CD4-positive, alpha-beta T cell treated with Interleukin-4 for 1 hour (primary cell): Measurements from ENCODE around the gene TEX52.
"Not testable (repeated sequence)": the region's sequence is repeated elsewhere in the genome, so short reads cannot be mapped to it uniquely, and the experiment has no call there.

ENCODE experiments used
- DNase-seq, 2 donors: peaks; one replicate each; pipeline ENCODE4 v3.0.0-alpha.2; 2020 to 2022

TEX52 gene

GRCh38 chr12:2857021-2857431, at the start of gene TEX52:
Gene TEX52, minus strand, starts transcription at chr12:2857039. Its CDS starts 13 bp downstream, at chr12:2857026.
- DNase-seq: no peak

DNA sequence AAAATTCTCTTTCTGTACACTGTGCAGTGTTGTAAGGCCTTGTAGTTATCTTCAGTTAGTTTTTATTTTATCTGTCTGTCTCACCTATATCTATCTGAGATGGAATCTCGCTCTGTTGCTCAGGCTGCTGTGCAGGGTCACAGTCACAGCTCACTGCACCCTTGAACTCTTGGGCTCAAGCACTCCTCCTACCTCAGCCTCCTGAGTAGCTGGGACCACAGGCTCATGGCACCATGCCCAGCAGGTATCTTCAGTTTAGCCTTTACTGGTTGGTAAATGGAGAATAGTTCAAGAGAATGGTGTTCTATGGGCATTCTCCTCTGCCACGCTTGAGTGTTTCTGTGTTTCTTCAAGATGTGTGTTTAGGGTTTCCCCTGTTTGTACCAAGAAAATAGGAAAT, 47.4 kb upstream of the TEX52 start:
- no peak for DNase-seq

DNA sequence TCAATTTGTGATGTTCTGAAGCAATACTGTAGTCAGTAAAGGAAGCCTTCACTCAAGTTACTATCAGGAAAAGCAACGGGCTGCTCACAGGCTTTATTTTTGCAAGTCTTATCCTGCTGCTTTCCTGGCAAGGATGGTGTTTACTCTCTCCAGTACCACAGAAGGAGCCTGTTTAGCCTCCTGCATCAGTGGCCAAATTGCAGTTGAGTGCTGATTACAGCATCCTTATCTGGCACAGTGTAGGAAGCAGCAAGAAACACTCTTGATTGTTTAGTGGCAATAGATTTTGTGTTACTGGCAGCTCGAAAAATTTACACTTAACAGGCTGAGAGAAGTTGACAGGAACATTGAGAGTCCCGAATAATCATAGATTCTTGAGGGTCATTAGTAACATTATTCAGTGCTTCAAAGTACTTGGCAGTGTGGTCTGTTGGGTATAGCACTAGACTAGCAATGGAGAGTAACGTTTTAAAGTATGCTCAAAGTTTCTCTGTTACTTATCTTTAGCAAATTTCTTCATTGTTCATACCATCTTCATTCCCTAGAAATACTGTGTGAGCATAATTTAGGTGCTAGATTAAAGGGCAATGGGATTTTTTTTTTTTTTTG, 45.5 kb upstream of the TEX52 start:
- DNase-seq: no peak

DNA sequence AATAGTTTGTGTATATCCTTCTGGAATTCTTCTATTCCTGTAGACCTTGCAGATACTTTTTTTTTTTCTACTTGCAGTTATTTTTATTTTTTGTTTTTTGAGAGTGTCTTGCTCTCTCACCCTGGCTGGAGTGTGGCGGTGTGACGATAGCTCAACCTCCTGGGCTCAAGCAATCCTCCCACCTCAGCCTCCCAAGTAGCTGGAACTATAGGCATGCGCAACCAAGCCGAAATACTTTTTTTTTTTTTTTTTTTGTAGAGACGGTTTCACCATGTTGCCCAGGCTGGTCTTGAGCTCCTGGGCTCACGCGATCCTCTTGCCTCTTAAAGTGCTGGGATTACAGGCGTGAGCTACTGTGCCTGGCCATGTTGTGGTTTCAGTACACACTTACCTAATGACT, 43.8 kb upstream of the TEX52 start:
- no peak for DNase-seq

DNA sequence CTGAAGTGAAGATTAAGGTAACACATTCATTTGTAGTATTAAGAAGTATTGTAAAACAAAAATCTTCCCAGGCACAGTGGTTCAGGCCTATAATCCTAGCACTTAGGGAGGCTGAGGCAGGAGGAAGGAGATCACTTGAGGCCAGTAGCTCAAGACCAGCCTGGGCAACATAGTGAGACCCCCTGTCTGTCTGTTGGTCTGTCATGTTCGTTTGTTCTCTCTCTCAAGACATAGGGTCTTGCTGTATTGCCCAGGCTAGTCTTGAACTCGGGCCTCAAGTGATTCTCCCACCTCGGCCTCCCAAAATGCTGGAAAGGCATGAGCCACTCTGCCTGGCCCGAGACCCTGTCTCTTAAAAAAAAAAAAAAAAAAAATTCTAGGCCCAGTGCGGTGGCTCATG, 40.6 kb upstream of the TEX52 start:
- DNase-seq: no peak

DNA sequence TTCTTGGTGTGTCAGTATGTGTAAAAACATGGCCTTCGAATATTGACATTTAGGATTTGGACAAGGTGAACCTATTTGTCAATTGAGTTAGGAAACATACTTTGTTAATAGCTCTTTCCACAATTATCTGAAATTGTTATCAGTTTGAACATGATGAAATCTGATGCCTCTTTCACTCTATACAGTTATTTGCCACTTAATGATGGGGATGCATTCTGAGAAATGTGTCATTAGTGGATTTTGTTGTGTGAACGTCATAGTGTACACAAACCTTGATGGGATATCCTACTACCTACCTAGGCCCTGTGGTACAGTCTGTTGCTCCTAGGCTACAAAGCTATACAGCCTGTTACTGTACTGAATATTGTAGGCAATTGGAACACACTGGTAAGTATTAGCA, 38.7 kb upstream of the TEX52 start:
- no peak for DNase-seq

DNA sequence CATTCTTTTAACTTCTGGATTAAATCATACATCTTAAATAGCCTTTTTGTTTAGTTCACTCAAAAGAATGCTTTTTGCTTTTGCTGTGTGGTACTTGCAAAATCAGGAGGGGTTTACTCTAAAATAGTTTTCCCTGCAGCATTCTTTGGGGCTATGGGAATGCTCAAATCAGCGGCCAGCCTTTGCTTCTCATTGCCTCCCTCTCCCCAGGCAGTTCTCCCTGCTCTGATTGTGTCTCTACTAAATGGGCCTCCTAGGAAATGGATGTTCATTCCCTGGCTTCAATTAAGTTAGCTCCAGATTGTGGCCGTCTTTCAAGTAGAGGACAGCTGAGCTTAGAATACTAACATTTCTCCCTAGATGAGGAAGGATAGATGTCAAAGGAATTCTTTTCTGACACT, 38.2 kb upstream of the TEX52 start:
- no peak for DNase-seq

DNA sequence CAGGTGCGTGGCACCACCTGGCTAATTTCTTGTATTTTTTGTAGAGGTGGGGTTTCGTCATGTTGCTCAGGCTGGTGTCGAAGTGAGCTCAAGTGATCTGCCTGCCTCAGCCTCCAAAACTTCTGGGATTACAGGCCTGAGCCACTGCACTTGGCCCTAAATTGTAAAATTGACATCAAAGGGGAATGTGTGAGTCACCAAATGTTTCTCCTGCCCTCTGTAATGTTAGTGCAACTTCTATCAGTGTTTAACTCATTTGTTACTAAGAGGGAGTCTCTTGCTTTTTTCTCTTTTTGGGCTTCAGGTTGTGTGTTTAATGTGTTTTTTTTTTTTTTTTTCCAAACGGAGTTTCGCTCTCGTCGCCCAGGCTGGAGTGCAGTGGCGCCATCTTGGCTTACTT, 36.2 kb upstream of the TEX52 start:
- no peak for DNase-seq

GRCh38 chr12:2892246-2892645, 35.4 kb upstream of the TEX52 start:
- DNase-seq: no peak

- DNase-seq: peak in 1 of 2 donors; percentile 12
Observed at GRCh38 chr12:2891240-2892053, 34.6 kb upstream of the TEX52 start.

GRCh38 chr12:2890388-2891239, 33.8 kb upstream of the TEX52 start, which contains the start of gene TULP3:
Gene TULP3, plus strand, starts transcription at chr12:2890891. Its CDS starts 57 bp downstream, at chr12:2890948.
- DNase-seq: peak; percentile 98 to 99

GRCh38 chr12:2890001-2890387, 33.2 kb upstream of the TEX52 start:
- DNase-seq: no peak

GRCh38 chr12:2886768-2887450, 30.1 kb upstream of the TEX52 start:
- no peak for DNase-seq

DNA sequence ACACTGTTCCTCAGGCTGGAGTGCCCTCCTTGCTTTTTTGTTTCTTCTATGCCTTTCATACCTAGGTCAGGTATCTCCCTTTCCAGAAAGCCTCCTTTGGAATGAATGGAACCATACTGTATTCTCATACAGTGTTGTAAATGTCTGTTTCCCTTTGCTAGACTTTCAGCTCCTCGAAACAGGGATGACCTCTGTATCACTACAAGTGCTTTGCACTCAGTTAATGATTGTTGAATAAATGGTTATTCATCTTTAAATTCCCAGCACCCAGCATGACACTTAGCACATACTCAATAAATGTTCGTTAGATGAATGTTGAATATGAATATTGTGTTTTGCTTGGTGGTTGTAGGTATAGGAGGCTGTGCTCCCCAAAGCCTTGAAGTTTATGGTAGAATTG, 28.0 kb upstream of the TEX52 start:
- DNase-seq: no peak

- DNase-seq: no peak
Observed at GRCh38 chr12:2879853-2880252, 23.0 kb upstream of the TEX52 start.

GRCh38 chr12:2877953-2878732, 21.3 kb upstream of the TEX52 start:
- peak in 1 of 2 donors; percentile 13 for DNase-seq

DNA sequence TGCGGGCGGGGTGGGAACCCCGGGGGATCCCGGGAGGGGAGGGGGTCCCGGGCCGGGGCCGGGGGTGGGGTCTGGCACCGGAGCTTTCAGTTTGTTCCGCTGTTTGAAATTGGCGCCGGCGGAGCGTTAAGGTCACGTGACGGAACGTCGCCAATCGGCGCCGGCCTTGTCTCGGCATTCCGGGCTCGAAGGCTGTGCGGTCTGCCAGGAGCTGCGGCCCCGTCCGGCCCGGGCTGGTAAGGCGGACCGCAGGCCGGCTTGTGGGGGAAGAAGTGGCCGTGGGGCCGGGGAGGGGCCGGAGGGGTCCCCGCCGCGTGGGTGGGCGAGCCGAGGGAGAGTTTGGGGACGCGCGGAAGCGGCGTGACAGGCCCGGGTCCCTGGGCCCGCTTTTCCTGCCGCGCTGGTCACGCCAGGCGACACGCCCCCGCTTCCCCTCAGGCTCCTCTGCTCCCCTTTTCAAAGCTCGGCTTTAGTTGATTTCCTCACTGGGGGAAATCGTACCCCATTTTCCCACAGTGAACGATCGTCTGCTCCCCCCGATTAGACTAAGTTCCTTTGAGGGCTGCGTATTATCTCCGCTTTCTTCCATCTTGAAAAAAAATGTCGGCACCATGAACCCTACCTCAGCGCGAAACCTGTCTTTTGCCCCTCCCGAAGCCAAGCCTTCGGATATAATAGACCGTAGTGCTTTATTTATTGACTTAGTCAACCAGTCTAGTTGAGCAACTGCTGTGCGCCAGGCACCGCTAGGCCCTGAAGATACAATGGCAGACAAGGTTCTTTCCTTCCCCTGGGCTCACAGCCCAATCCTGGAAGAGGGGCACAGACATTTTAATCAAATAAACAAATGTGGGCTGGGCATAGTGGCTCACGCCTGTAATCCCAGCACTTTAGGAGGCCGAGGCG, 20.5 kb upstream of the TEX52 start, which contains the start of the genes FOXM1 and RHNO1:
Gene FOXM1 (minus strand): TSS at position 128 of the 906 bp plus-strand sequence. CDS start 2,696 bp downstream, outside the sequence.
Gene RHNO1 (plus strand): TSS at position 177 of the 906 bp plus-strand sequence. CDS start 8,144 bp downstream, outside the sequence.
- DNase-seq: peak; percentile 86 to 90

DNA sequence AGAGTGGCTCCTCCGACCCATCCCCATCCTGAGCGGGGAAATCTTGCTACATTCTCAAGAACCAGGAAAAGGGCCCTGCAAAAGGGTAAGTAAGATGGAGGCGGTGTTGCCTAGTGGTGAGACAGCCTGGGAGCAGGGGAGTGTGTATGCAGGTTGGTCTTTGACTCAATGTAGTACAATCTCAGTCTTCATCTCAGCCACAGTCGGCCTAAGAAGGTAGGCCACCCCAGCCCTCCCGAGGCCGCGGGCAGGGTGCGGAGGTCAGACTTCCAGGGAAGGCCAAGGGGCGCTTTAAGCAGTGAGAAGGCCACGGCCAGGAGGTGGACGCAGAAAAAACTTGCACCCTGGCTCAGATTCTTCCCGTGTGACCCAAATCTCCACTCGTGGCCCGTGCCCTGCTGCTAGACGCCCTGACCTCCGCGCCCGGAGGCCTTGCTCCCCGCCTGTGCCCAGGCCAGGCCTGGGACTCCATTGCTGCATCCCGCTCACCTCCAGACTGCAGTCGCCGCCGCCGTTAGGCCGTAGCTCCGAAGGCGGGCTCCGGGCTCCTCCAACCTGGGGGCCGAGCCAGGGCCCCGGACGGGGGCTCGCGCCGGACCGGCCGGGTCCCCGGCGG, 19.7 kb upstream of the TEX52 start:
- peak in 1 of 2 donors; percentile 16 for DNase-seq

DNA sequence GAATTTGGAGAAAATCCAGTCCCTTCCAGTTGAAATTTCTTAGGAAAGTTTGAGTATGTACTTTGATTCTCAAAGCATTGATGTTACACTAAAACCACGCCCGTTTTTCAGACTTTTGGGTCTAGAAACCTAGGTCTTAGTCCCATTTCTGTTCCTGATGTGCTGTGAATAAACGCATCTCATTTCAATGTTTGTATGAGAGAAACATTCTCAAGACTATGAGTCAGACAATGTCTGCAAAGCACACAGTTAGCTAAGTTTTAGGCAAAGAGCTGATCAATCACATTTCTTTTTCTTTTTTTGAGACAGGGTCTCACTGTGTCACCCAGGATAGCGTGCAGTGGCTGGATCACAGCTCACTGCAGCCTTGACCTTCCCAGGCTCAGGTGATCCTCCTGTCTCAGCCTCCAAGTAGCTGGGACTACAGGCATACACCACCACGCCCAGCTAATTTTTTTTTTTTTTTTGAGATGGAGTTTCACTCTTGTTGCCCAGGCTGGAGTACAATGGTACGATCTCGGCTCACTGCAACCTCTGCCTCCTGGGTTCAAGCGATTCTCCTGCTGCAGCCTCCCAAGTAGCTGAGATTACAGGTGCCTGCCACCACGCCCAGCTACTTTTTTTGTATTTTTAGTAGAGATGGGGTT, 12.3 kb upstream of the TEX52 start:
- not testable (repeated sequence) for DNase-seq

DNA sequence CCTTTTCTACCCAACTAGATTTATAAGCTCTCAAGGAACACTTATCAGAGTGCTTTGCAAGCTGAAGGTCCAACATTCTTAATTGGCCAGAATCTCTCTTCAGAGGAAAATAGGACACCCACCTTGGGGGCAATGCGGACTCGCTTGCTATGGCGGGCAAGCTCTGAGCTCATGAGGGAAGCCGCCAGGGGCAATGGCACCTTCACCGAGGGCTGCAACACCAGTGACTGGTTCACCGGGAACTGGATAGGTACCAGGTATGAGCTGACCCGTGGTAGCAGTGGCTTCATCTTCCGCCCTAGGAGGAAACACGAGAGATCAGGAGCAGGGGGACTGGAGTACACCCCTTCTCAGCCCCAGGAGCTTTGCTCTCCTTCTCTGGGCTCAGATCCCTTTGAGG, 7.4 kb upstream of the TEX52 start:
- no peak for DNase-seq
